Coronary artery (tissue), 2 donors: ENCODE measurements around the gene SLC35F5.
"Not testable (repeated sequence)": the region's sequence is repeated elsewhere in the genome, so short reads cannot be mapped to it uniquely, and the experiment has no call there.

ENCODE experiments used
- DNase-seq: peaks from one replicate; pipeline ENCODE4 v3.0.0-alpha.2; 2017; ENCODE audit warnings: low spot score
- H3K27ac ChIP-seq, 2 donors: fragments of 200-600 bp; sonication (generic); one replicate each; pipeline ENCODE4 v1.5.1; 2016 to 2019
- H3K4me3 ChIP-seq: fragments of 200-600 bp; sonication (generic); 2 replicates; pipeline ENCODE4 v1.5.1; 2016; ENCODE audit warnings: mild to moderate bottlenecking, moderate library complexity
- CTCF ChIP-seq: fragments of 200-600 bp; sonication (generic); IDR thresholded peaks from one replicate; pipeline ENCODE4 v1.5.1; 2019; ENCODE audit warnings: antibody characterized with exemption

Gene SLC35F5

GRCh38 chr2:113697516-113697915, 58.9 kb downstream of the SLC35F5 start:
- DNase-seq = no peak
- TF ChIP-seq CTCF = no peak
- Histone ChIP-seq H3K4me3 (no peak overlapping the region), H3K27ac (no peak overlapping the region)

- no peak for DNase-seq
- TF ChIP-seq CTCF = no peak
- no peak overlapping the region for H3K4me3 ChIP-seq
- H3K27ac ChIP-seq = no peak overlapping the region
Measured at GRCh38 chr2:113694438-113694837, 62.0 kb downstream of the SLC35F5 start.

- H3K4me3 ChIP-seq = no peak overlapping the region
- DNase-seq = no peak
- TF ChIP-seq CTCF = no peak
- no peak overlapping the region for H3K27ac ChIP-seq
Measured at GRCh38 chr2:113692698-113693428, 63.6 kb downstream of the SLC35F5 start.

- H3K27ac ChIP-seq, H3K4me3 ChIP-seq, DNase-seq: not testable (repeated sequence)
Measured at GRCh38 chr2:113690871-113691270, 65.6 kb downstream of the SLC35F5 start.

GRCh38 chr2:113686537-113686936, 69.9 kb downstream of the SLC35F5 start:
- no peak for DNase-seq
- no peak for TF ChIP-seq CTCF
- Histone ChIP-seq H3K4me3 (no peak overlapping the region), H3K27ac (no peak overlapping the region)

GRCh38 chr2:113685471-113685870, 71.0 kb downstream of the SLC35F5 start:
- no peak overlapping the region for H3K27ac ChIP-seq
- no peak for DNase-seq
- no peak overlapping the region for H3K4me3 ChIP-seq
- TF ChIP-seq CTCF = no peak

GRCh38 chr2:113679457-113679856, 77.0 kb downstream of the SLC35F5 start:
- TF ChIP-seq CTCF = no peak
- no peak overlapping the region for H3K4me3 ChIP-seq
- DNase-seq = no peak
- no peak overlapping the region for H3K27ac ChIP-seq
